ENCODE measurements around the gene PMEL.
"Not testable (repeated sequence)": the region's sequence is repeated elsewhere in the genome, so short reads cannot be mapped to it uniquely, and the experiment has no call there.

PMEL gene

GRCh38 chr12:55929306-55929791 lies 36.5 kb downstream of the PMEL start:
- no peak for TF ChIP-seq CTCF (IDR thresholded peaks at IDR 0.05; ENCODE audit: low read depth, low read length, missing control alignments)
- peak overlapping the region; percentile 70 for H3K4me3 ChIP-seq (ENCODE audit: low read depth, low read length)
- peak; percentile 79 for DNase-seq (ENCODE audit: low read depth)

DNA sequence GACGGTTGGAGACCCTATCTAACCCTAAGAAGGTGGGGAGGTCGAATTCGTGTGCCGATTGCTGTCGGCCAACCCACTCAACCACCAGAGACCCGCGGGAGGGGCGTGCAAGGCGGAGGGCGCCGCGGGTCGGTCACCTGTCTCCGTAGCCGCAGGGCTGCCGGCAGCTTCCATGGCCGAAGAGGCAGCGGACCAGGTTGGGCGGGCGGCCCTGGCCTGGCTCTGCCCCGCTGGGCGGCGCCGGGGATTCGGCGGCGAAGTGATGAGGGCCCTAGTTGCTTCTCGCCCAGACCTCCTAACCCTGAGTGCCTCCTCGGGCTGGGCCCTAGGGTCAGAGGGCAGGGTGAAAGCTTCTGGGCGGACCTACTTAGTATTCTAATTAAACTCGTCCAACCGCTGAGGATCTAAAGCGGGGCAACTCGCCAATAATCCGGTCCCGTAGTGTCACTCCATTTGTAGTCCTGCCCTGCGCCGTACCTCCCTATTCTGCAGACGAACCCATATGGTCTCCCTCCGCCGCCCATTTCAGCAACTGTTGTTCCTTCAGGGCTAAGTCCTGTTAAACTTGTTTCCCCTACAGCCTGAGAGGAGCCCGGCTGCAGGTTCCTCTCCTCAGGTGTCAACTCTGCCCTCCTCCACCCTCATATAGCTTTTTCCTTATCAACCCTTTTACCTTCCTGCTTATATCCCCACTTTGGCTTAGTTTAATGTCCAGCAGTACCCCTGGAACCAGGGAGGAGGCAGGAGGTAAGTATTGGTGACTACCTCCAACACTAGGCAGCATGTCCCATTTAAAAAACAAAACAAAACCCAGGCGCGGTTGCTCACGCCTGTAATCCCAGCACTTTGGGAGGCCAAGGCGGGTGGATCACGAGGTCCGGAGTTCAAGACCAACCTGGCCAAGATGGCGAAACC lies 38.0 kb downstream of the PMEL start, which contains the start of gene PYM1:
Gene PYM1 (minus strand): TSS at position 307 of the 915 bp plus-strand sequence. CDS start 133 bp downstream, at position 174.
- H3K4me3 ChIP-seq (ENCODE audit: low read depth, low read length): peak within 1 kb of the TSS; percentile 70
- peak; percentile 91 for DNase-seq (ENCODE audit: low read depth)
- TF ChIP-seq CTCF (IDR thresholded peaks at IDR 0.05; ENCODE audit: low read depth, low read length, missing control alignments): no peak

DNA sequence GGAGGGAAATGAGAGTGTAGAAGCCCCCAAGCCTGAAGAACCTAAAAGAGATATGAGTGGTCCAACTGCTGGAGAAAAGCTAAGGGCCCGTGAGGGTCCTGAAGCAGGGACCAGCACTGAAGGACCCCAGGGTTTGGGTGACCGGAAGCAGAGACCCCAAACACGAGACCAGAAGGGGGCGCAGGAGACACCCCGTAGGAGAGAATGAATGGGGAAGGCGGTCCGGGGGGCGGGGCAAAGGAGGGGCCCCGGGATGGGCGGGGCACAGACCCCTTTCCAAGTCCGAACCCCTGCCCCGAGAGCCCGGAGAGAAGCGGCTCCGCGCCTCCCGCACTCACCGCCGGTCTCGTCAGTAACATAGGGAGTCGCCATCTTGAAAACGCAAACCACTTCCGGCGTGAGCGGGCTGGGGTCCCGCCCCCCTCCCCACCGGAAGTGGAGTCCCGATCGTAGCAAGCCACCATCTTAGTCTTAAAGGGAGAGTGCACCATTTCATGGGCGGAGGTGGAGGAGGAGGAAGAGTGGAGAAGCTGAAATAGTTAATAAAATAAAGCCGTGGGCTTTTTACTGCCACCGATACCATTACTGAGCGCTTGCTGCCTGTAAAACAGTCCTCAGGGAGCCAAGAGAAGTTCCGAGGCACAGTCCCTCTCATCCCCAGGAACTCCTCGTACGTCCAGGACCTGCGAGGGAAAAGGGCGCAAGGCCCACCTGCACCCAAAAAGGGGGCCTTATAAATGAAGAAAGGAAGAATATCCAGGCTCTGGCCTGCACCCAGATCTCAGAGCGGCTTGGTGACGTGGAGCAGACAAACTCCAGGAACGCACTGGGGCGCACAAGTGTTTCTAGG lies 38.9 kb downstream of the PMEL start:
- DNase-seq (ENCODE audit: low read depth): peak; percentile 89
- H3K4me3 ChIP-seq (ENCODE audit: low read depth, low read length): peak overlapping the region; percentile 70
- TF ChIP-seq CTCF (IDR thresholded peaks at IDR 0.05; ENCODE audit: low read depth, low read length, missing control alignments): peak; percentile 79

DNA sequence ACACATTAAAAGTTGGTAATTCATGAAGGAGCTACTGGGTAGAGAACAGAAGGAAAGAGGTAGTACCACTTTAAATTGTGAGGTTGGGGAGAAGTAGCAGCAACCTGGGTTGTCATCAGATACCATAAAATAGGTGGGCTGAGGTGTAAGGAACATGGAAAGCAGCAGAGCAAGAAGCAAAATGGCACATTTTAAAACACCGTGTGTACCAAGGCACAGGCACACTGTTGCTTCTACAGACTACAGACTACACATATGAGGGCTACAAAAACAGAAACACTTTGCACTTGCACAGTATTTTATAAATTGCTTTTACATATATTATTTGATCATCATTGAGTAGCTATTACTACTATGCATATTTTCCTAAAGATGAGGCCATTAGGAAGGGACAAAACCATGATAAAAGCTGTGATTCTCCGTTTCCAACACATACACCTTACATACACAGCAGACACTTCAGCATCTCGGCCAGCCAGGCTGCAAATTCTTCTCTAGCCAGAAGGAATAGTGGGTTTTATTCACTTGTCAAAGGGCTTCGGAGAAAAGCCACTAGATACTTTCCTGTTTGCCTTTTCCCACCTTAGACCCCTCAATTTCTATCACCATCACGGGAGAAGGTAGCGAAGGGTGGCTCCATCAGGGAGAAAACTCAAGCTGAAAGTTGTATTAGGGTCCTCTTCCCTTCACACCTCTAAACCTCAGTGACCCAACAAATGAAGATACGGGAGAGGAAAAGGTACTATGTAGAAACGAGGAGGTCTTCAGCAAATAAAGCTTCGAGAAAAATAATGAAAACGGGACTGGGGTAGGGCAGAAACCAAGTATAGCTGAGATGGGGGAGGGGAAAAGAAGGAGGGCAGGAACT lies 39.7 kb downstream of the PMEL start:
- peak overlapping the region; percentile 70 for H3K4me3 ChIP-seq (ENCODE audit: low read depth, low read length)
- DNase-seq (ENCODE audit: low read depth): no peak
- TF ChIP-seq CTCF (IDR thresholded peaks at IDR 0.05; ENCODE audit: low read depth, low read length, missing control alignments): no peak

DNA sequence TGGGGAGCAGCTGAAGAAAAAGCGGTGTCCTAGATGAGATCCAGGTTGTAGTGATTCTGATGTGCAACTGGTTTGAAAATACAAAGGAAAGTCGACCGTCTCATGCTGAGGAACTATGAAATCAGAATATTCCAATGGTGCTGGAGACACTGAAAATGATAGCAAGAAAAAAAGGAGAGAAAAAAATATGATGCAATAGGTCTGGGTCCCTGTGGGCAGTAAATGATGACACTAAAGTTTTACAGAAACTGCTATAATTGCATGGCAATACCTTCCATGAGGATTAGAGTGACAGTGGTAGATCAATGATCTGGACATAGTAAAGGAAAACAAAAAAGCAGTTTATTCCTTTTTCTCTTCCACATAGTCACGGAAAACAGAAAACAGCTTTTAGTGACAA lies 40.5 kb downstream of the PMEL start:
- no peak overlapping the region; the same call in 1 of the 2 replicates for H3K4me3 ChIP-seq (ENCODE audit: low read depth, low read length)
- TF ChIP-seq CTCF (IDR thresholded peaks at IDR 0.05; ENCODE audit: low read depth, low read length, missing control alignments): no peak
- DNase-seq (ENCODE audit: low read depth): no peak

GRCh38 chr12:55923648-55924047 lies 42.2 kb downstream of the PMEL start:
- DNase-seq (ENCODE audit: low read depth); H3K4me3 ChIP-seq (ENCODE audit: low read depth, low read length): not testable (repeated sequence)
